Liver (tissue), 9 donors: ENCODE data around the gene PLD2. TPM values are rescaled to one million over a fixed set of nuclear protein-coding genes. Genes with fewer than 3 reads are reported as not detected.

ENCODE experiments used
- DNase-seq: peaks from one replicate; pipeline ENCODE4 v3.0.0-alpha.2; 2017; ENCODE audit warnings: low spot score
- H3K27ac ChIP-seq, 2 donors: one replicate each; pipeline ENCODE4 v1.7.0; 2013; ENCODE audit warnings: inconsistent platforms in 2 of 2, low read length in 2 of 2, control low read depth in 1 of 2, low read depth in 1 of 2, mild to moderate bottlenecking in 1 of 2
- H3K27me3 ChIP-seq, 4 donors: one replicate each; pipeline versions ENCODE4 v1.6.1 to v1.7.0; 2013; ENCODE audit warnings: low read length in 3 of 4, inconsistent platforms in 1 of 4, mild to moderate bottlenecking in 1 of 4, moderate library complexity in 1 of 4; ENCODE audit not compliant: control insufficient read depth in 4 of 4, insufficient read depth in 4 of 4
- H3K36me3 ChIP-seq, 4 donors: one replicate each; pipeline versions ENCODE4 v1.6.1 to v1.7.0; 2013; ENCODE audit warnings: low read length in 3 of 4, mild to moderate bottlenecking in 3 of 4, low read depth in 1 of 4, moderate library complexity in 1 of 4; ENCODE audit not compliant: control insufficient read depth in 4 of 4, insufficient read depth in 3 of 4
- H3K4me1 ChIP-seq, 4 donors: one replicate each; pipeline versions ENCODE4 v1.6.1 to v1.7.0; 2013; ENCODE audit warnings: low read length in 3 of 4, mild to moderate bottlenecking in 3 of 4, moderate library complexity in 1 of 4; ENCODE audit not compliant: control insufficient read depth in 4 of 4, insufficient read depth in 4 of 4
- H3K4me3 ChIP-seq, 3 donors: one replicate each; pipeline versions ENCODE4 v1.6.1 to v1.7.0; 2013; ENCODE audit warnings: low read length in 3 of 3, control low read depth in 1 of 3, low read depth in 1 of 3, mild to moderate bottlenecking in 1 of 3
- H3K9ac ChIP-seq, 2 donors: one replicate each; pipeline ENCODE4 v1.7.0; 2013; ENCODE audit warnings: low read length in 2 of 2, mild to moderate bottlenecking in 2 of 2, moderate library complexity in 2 of 2, control low read depth in 1 of 2, low read depth in 1 of 2
- H3K9me3 ChIP-seq, 4 donors: one replicate each; pipeline versions ENCODE4 v1.6.1 to v1.7.0; 2013; ENCODE audit warnings: low read length in 3 of 4; ENCODE audit not compliant: control insufficient read depth in 4 of 4
- ATF3 ChIP-seq: IDR thresholded peaks from 2 replicates; pipeline ENCODE4 v1.6.1; 2016; ENCODE audit warnings: antibody characterized with exemption
- EGR1 ChIP-seq, 2 donors: IDR thresholded peaks; 2 replicates each; pipeline ENCODE4 v1.6.1; 2016 to 2018; ENCODE audit warnings: antibody characterized with exemption in 2 of 2, low read depth in 2 of 2
- FOXA1 ChIP-seq: IDR thresholded peaks from 2 replicates; pipeline ENCODE4 v1.6.1; 2016; ENCODE audit warnings: antibody characterized with exemption
- FOXA2 ChIP-seq: IDR thresholded peaks from 2 replicates; pipeline ENCODE4 v1.6.1; 2016; ENCODE audit warnings: antibody characterized with exemption
- GABPA ChIP-seq, 2 donors: IDR thresholded peaks in 1 of 2; conservative IDR thresholded peaks in 1 of 2; 2 replicates each; pipeline ENCODE4 v1.6.1; 2016; ENCODE audit warnings: antibody characterized with exemption in 2 of 2, mild to moderate bottlenecking in 1 of 2, moderate library complexity in 1 of 2
- HNF4A ChIP-seq, 2 donors: conservative IDR thresholded peaks; 2 replicates each; pipeline ENCODE4 v1.6.1; 2016; ENCODE audit warnings: antibody characterized with exemption in 2 of 2, mild to moderate bottlenecking in 2 of 2
- HNF4G ChIP-seq: IDR thresholded peaks from 2 replicates; pipeline ENCODE4 v1.6.1; 2016; ENCODE audit warnings: antibody characterized with exemption
- JUND ChIP-seq, 2 donors: IDR thresholded peaks; 2 replicates each; pipeline ENCODE4 v1.6.1; 2016; ENCODE audit warnings: antibody characterized with exemption in 2 of 2
- MAX ChIP-seq: IDR thresholded peaks from 2 replicates; pipeline ENCODE4 v1.6.1; 2016; ENCODE audit warnings: antibody characterized with exemption
- NR2F2 ChIP-seq: IDR thresholded peaks from 2 replicates; pipeline ENCODE4 v1.6.1; 2016; ENCODE audit warnings: antibody characterized with exemption
- RAD21 ChIP-seq, 2 donors: IDR thresholded peaks; 2 replicates each; pipeline ENCODE4 v1.6.1; 2016; ENCODE audit warnings: antibody characterized with exemption in 2 of 2, mild to moderate bottlenecking in 2 of 2
- RXRA ChIP-seq, 2 donors: IDR thresholded peaks; 2 replicates each; pipeline ENCODE4 v1.6.1; 2017 to 2018; ENCODE audit warnings: antibody characterized with exemption in 2 of 2, mild to moderate bottlenecking in 1 of 2
- TAF1 ChIP-seq: conservative IDR thresholded peaks from 2 replicates; pipeline ENCODE4 v1.6.1; 2016; ENCODE audit warnings: antibody characterized with exemption, mild to moderate bottlenecking
- YY1 ChIP-seq: IDR thresholded peaks from 2 replicates; pipeline ENCODE4 v1.6.1; 2016; ENCODE audit warnings: antibody characterized with exemption, mild to moderate bottlenecking
- ZBTB33 ChIP-seq: IDR thresholded peaks from 2 replicates; pipeline ENCODE4 v1.6.1; 2016; ENCODE audit warnings: antibody characterized with exemption
- WGBS: extraction: QIAGEN DNeasy Blood & Tissue Kit; methylation state at CpG from one replicate; pipeline ENCODE4 v1.1.7; 2013; 5-methylcytosine and 5-hydroxymethylcytosine counted together
- polyA plus RNA-seq, 2 donors: library from polyadenylated mRNA; stranded (reverse) in 1 of 2; unstranded in 1 of 2; fragments of 200-250 nt in 1 of 2; fragments of >200 nt in 1 of 2; fragmentation: Nextera tagmentation in 1 of 2; extraction: Ambion mirVana in 1 of 2; gene quantifications; one replicate each; pipeline versions ENCODE4 v1.2.1 to v1.2.3, GENCODE V29; 2013 to 2015
- total RNA-seq, 2 donors: library from RNA; depleted of rRNA; stranded (reverse); fragments of >200 nt; gene quantifications; one replicate each; pipeline ENCODE4 v1.2.3, GENCODE V29; 2014
- TF ChIP-seq, protein P1 (sequence below): IDR thresholded peaks from 2 replicates; pipeline ENCODE4 v1.6.1; 2016; ENCODE audit warnings: antibody characterized with exemption, mild to moderate bottlenecking
- TF ChIP-seq, protein P2 (sequence below): fragments of 150-350 bp; IDR thresholded peaks from 2 replicates; pipeline ENCODE4 v1.5.1; 2017; ENCODE audit warnings: improper control_type of control experiment, low read depth, low read length; ENCODE audit not compliant: missing input control
- donor health status: healthy.
- donor health status: healthy.
- donor health status: healthy.
- donor health status: healthy.
- donor health status: healthy.

The PLD2 gene
- total and polyA plus RNA-seq, 4 donors: 3.5 to 15.8 (median 5.8) TPM

DNA sequence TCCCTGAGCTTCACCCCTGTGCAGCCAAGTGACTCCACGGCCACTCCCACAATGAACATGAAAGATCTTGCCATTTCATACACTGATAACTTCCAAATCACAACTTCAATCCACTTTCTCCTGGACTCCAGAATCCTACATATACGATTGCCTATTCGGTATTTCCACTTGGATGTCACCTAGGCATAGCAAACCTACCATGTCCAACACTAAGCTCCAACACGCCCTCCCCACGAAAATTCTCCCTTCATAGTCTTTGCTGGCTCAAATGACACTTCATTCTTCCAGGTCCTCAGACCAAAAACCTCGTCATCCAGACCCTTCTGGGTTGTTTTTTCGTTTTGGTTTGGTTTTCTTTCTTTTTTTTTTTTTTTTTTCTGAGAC is 16.3 kb upstream of the PLD2 start:
- WGBS: 68% methylated on average over 7 of the region's 7 CpGs
- Histone ChIP-seq H3K27ac (peak overlapping the region; percentile 76 to 94), H3K36me3 (no peaks in the 10 kb centered on the region), H3K9ac (peak overlapping the region in 1 of 2 donors; percentile 79), H3K27me3 (no peaks in the 10 kb centered on the region), H3K9me3 (no peaks in the 10 kb centered on the region), H3K4me1 (peaks cover 3 to 37% (median 22%) of the 10 kb centered on the region in 4 donors), H3K4me3 (peak overlapping the region; percentile 46 to 78 (median 71))
- no peak for DNase-seq
- no peak for TF ChIP-seq NR2F2
- TF ChIP-seq ZBTB33: no peak
- TF ChIP-seq JUND (IDR thresholded peaks at IDR 0.05): no peak
- no peak for TF ChIP-seq HNF4A (conservative IDR thresholded peaks at IDR 0.05)
- TF ChIP-seq, protein P1, sequence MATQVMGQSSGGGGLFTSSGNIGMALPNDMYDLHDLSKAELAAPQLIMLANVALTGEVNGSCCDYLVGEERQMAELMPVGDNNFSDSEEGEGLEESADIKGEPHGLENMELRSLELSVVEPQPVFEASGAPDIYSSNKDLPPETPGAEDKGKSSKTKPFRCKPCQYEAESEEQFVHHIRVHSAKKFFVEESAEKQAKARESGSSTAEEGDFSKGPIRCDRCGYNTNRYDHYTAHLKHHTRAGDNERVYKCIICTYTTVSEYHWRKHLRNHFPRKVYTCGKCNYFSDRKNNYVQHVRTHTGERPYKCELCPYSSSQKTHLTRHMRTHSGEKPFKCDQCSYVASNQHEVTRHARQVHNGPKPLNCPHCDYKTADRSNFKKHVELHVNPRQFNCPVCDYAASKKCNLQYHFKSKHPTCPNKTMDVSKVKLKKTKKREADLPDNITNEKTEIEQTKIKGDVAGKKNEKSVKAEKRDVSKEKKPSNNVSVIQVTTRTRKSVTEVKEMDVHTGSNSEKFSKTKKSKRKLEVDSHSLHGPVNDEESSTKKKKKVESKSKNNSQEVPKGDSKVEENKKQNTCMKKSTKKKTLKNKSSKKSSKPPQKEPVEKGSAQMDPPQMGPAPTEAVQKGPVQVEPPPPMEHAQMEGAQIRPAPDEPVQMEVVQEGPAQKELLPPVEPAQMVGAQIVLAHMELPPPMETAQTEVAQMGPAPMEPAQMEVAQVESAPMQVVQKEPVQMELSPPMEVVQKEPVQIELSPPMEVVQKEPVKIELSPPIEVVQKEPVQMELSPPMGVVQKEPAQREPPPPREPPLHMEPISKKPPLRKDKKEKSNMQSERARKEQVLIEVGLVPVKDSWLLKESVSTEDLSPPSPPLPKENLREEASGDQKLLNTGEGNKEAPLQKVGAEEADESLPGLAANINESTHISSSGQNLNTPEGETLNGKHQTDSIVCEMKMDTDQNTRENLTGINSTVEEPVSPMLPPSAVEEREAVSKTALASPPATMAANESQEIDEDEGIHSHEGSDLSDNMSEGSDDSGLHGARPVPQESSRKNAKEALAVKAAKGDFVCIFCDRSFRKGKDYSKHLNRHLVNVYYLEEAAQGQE: no peak
- no peak for TF ChIP-seq EGR1 (IDR thresholded peaks at IDR 0.05; ENCODE audit: low read depth in 2 of 2)
- TF ChIP-seq RXRA (IDR thresholded peaks at IDR 0.05): no peak
- TF ChIP-seq RAD21 (IDR thresholded peaks at IDR 0.05): no peak
- TF ChIP-seq TAF1: no peak
- TF ChIP-seq FOXA1: no peak
- no peak for TF ChIP-seq MAX
- no peak for TF ChIP-seq GABPA (IDR thresholded peaks at IDR 0.05 in 1 of 2, conservative IDR thresholded peaks at IDR 0.05 in 1 of 2)
- no peak for TF ChIP-seq HNF4G
- TF ChIP-seq FOXA2: no peak
- no peak for TF ChIP-seq YY1
- TF ChIP-seq ATF3: no peak
- TF ChIP-seq, protein P2, sequence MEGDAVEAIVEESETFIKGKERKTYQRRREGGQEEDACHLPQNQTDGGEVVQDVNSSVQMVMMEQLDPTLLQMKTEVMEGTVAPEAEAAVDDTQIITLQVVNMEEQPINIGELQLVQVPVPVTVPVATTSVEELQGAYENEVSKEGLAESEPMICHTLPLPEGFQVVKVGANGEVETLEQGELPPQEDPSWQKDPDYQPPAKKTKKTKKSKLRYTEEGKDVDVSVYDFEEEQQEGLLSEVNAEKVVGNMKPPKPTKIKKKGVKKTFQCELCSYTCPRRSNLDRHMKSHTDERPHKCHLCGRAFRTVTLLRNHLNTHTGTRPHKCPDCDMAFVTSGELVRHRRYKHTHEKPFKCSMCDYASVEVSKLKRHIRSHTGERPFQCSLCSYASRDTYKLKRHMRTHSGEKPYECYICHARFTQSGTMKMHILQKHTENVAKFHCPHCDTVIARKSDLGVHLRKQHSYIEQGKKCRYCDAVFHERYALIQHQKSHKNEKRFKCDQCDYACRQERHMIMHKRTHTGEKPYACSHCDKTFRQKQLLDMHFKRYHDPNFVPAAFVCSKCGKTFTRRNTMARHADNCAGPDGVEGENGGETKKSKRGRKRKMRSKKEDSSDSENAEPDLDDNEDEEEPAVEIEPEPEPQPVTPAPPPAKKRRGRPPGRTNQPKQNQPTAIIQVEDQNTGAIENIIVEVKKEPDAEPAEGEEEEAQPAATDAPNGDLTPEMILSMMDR: no peak

DNA sequence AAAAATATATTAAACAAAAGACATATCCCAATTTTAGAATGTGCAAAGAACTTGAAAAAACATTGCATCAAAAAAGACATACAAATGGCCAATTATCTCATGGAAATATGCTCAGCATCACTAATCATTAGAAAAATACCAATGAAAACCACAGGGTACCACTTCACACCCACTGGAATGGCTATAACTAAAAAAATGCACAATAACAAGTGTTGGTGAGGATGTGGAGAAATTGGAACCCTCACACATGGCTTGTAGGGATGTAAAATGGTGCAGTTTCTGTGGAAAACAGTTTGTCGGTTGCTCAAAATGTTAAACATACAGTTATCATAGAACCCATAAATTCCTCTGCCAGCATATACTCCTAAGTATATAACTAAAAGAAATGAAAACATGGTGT is 11.8 kb upstream of the PLD2 start:
- Histone ChIP-seq H3K36me3 (peaks cover 6 to 20% (median 16%) of the 10 kb centered on the region in 4 donors), H3K27ac (no peak overlapping the region), H3K27me3 (no peaks in the 10 kb centered on the region), H3K9ac (no peak overlapping the region), H3K4me1 (peaks cover 4 to 20% (median 16%) of the 10 kb centered on the region in 4 donors), H3K4me3 (no peak overlapping the region), H3K9me3 (no peaks in the 10 kb centered on the region)
- TF ChIP-seq HNF4G (peak; percentile 1), MAX (no peak)
- DNase-seq: no peak
- WGBS: 99% methylated on average over 1 of the region's 1 CpG
